Measurements from ENCODE around the gene LPP. TPM values are rescaled to one million over a fixed set of nuclear protein-coding genes. Genes with fewer than 3 reads are reported as not detected.
A peak's percentile ranks its signal among the peaks of the same experiment; 100 is the strongest.

LPP gene
- total and polyA plus RNA-seq, 4 donors: 11.1 to 219 (median 66.5) TPM

DNA sequence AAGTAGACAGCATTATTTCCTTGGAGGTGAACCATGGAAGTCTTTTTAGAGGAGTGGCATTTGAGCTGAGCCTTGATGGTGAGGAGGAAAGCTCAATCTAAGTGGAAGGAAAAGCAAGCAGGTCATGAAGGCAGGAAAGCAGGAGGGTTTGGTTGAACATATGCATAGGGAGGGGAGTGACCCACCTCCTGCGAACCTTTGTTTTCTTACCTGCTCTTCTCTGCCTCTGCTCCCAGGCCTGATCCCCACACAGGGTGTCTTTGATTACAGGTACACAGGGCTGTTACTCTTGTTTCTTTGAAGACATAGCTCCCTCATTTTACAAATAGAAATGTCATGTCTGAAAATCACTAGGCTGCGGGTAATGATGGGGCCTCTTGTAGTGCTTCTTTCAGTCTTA is 769.7 kb downstream of the LPP start:
- Histone ChIP-seq H3K4me3 (no peak overlapping the region), H3K9me3 (ENCODE audit: control insufficient read depth in 4 of 4, insufficient read depth in 3 of 4, low read length in 3 of 4) (peaks cover 0 to 2% (median 0%) of the 10 kb centered on the region in 4 donors), H3K27ac (ENCODE audit: low read depth in 1 of 2, low read length in 1 of 2) (no peak overlapping the region), H3K27me3 (ENCODE audit: control insufficient read depth in 3 of 3, insufficient read depth in 3 of 3, low read length in 2 of 3) (no peaks in the 10 kb centered on the region), H3K36me3 (ENCODE audit: control insufficient read depth in 4 of 4, insufficient read depth in 4 of 4, low read length in 4 of 4) (no peaks in the 10 kb centered on the region), H3K9ac (ENCODE audit: insufficient read depth in 1 of 2, low read length in 2 of 2) (no peak overlapping the region), H3K4me1 (ENCODE audit: control insufficient read depth in 5 of 5, insufficient read depth in 5 of 5, low read length in 5 of 5) (peaks cover 0 to 4% (median 0%) of the 10 kb centered on the region in 5 donors)
- WGBS, 2 donors: 97 to 98% methylated on average over 2 of the region's 2 CpGs
- TF ChIP-seq, protein P1, sequence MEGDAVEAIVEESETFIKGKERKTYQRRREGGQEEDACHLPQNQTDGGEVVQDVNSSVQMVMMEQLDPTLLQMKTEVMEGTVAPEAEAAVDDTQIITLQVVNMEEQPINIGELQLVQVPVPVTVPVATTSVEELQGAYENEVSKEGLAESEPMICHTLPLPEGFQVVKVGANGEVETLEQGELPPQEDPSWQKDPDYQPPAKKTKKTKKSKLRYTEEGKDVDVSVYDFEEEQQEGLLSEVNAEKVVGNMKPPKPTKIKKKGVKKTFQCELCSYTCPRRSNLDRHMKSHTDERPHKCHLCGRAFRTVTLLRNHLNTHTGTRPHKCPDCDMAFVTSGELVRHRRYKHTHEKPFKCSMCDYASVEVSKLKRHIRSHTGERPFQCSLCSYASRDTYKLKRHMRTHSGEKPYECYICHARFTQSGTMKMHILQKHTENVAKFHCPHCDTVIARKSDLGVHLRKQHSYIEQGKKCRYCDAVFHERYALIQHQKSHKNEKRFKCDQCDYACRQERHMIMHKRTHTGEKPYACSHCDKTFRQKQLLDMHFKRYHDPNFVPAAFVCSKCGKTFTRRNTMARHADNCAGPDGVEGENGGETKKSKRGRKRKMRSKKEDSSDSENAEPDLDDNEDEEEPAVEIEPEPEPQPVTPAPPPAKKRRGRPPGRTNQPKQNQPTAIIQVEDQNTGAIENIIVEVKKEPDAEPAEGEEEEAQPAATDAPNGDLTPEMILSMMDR (IDR thresholded peaks at IDR 0.05; ENCODE audit: control extremely low read depth, extremely low read depth): no peak
- DNase-seq: no peak
- ATAC-seq (ENCODE audit: insufficient read depth, low FRiP score): no peak

DNA sequence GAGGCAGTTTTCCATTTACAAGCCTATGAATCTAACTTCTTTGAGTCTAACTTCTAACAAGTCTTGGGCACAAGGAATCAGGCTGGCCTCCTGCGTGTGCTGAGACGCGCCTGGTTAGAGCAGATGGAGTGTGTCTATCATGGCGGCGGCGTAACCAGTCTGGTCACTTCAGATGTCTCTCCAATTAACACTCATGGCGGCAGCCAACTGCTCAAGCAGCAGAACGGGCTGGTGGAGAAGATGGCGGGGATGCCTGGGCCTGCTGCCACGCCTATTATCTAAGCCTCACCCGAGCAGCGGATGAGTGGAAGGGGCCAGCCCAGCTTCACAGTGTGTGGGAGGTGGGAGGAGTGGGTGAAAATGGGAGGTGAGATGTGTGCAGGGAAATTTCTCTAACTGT is 771.4 kb downstream of the LPP start:
- H3K36me3 ChIP-seq (ENCODE audit: control insufficient read depth in 4 of 4, insufficient read depth in 4 of 4, low read length in 4 of 4): no peaks in the 10 kb centered on the region
- no peak for DNase-seq
- 96 to 98% methylated on average over 12 of the region's 12 CpGs for WGBS, 2 donors

DNA sequence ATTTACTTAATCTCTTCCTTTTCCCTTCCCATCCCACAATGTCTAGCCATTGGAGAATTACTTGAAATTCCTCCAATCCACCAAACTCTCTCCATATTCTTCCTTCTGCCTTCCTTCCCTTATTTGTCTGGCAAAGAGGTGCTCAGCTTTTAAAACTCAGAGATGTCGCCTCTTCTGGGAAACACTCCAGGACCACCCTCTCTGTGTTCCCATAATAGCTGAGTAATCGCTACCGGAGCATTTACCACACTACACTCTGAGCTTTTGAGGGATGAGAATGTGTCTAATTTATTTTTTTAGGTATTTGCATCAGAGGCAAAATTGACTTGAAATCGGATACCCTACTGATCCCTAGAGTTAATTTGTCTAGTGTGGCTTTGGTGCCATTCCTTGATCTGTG is 772.2 kb downstream of the LPP start:
- TF ChIP-seq, protein P1 (IDR thresholded peaks at IDR 0.05; ENCODE audit: control extremely low read depth, extremely low read depth): no peak
- 92 to 95% methylated on average over 4 of the region's 4 CpGs for WGBS, 2 donors

More for the DNA sequence above, 771.4 kb downstream of the LPP start:
- ATAC-seq (ENCODE audit: insufficient read depth, low FRiP score): no peak
- H3K4me3 ChIP-seq: no peak overlapping the region
- H3K9me3 ChIP-seq (ENCODE audit: control insufficient read depth in 4 of 4, insufficient read depth in 3 of 4, low read length in 3 of 4): no peaks in the 10 kb centered on the region
- H3K4me1 ChIP-seq (ENCODE audit: control insufficient read depth in 5 of 5, insufficient read depth in 5 of 5, low read length in 5 of 5): peaks cover 0 to 4% (median 2%) of the 10 kb centered on the region in 5 donors
- H3K27me3 ChIP-seq (ENCODE audit: control insufficient read depth in 3 of 3, insufficient read depth in 3 of 3, low read length in 2 of 3): no peaks in the 10 kb centered on the region
- H3K9ac ChIP-seq (ENCODE audit: insufficient read depth in 1 of 2, low read length in 2 of 2): no peak overlapping the region
- H3K27ac ChIP-seq (ENCODE audit: low read depth in 1 of 2, low read length in 1 of 2): no peak overlapping the region
- TF ChIP-seq, protein P1 (IDR thresholded peaks at IDR 0.05; ENCODE audit: control extremely low read depth, extremely low read depth): no peak

More for the DNA sequence above, 772.2 kb downstream of the LPP start:
- no peak for ATAC-seq (ENCODE audit: insufficient read depth, low FRiP score)
- Histone ChIP-seq H3K9ac (ENCODE audit: insufficient read depth in 1 of 2, low read length in 2 of 2) (no peak overlapping the region), H3K27me3 (ENCODE audit: control insufficient read depth in 3 of 3, insufficient read depth in 3 of 3, low read length in 2 of 3) (no peaks in the 10 kb centered on the region), H3K27ac (ENCODE audit: low read depth in 1 of 2, low read length in 1 of 2) (no peak overlapping the region), H3K9me3 (ENCODE audit: control insufficient read depth in 4 of 4, insufficient read depth in 3 of 4, low read length in 3 of 4) (no peaks in the 10 kb centered on the region), H3K4me3 (no peak overlapping the region), H3K36me3 (ENCODE audit: control insufficient read depth in 4 of 4, insufficient read depth in 4 of 4, low read length in 4 of 4) (no peaks in the 10 kb centered on the region), H3K4me1 (ENCODE audit: control insufficient read depth in 5 of 5, insufficient read depth in 5 of 5, low read length in 5 of 5) (peaks cover 0 to 8% (median 2%) of the 10 kb centered on the region in 5 donors)
- DNase-seq: peak in 1 of 3 donors; percentile 36
